Keratinocyte (primary cell): Measurements from ENCODE around the gene CDC6. TPM values are rescaled to one million over a fixed set of nuclear protein-coding genes. Genes with fewer than 3 reads are reported as not detected.

Experiments
- DNase-seq: peaks from one replicate; pipeline ENCODE4 v3.0.0-alpha.2; 2011; ENCODE audit warnings: low read depth, missing footprints, low spot score
- FAIRE-seq: peaks from 2 replicates; lab custom pipeline; 2011; peaks lifted over from hg19 to GRCh38; lab: Jason Lieb, UNC
- H2AFZ ChIP-seq: 2 replicates; pipeline ENCODE4 v1.6.0; 2012; ENCODE audit warnings: low read length, control low read depth, inconsistent platforms; ENCODE audit not compliant: control insufficient read depth
- H3K27ac ChIP-seq: 2 replicates; pipeline ENCODE4 v1.5.1; 2011; ENCODE audit warnings: low read length; ENCODE audit not compliant: control insufficient read depth, insufficient read depth
- H3K27me3 ChIP-seq: 3 replicates; pipeline ENCODE4 v1.6.0; 2011; ENCODE audit warnings: low read length; ENCODE audit not compliant: control insufficient read depth, insufficient read depth; ENCODE audit errors: extremely low read depth
- H3K36me3 ChIP-seq, 2 experiments: 2 replicates in 1 of 2; 3 replicates in 1 of 2; pipeline ENCODE4 v1.5.1; 2011; ENCODE audit warnings: low read length in 2 of 2, mild to moderate bottlenecking in 1 of 2; ENCODE audit not compliant: control insufficient read depth in 2 of 2, insufficient read depth in 2 of 2; ENCODE audit errors: extremely low read depth in 1 of 2
- H3K4me1 ChIP-seq: 3 replicates; pipeline ENCODE4 v1.5.1; 2011; ENCODE audit warnings: low read length; ENCODE audit not compliant: control insufficient read depth, insufficient read depth; ENCODE audit errors: extremely low read depth
- H3K4me2 ChIP-seq: 3 replicates; pipeline ENCODE4 v1.6.0; 2011; ENCODE audit warnings: low read depth, low read length; ENCODE audit not compliant: control insufficient read depth, insufficient read depth; ENCODE audit errors: extremely low read depth
- H3K4me3 ChIP-seq, 3 experiments: fragments of 200-600 bp in 1 of 3; sonication (generic) in 1 of 3; 2 replicates in 2 of 3; 3 replicates in 1 of 3; pipeline ENCODE4 v1.5.1; 2011 to 2016; ENCODE audit warnings: low read length in 3 of 3, mild to moderate bottlenecking in 3 of 3, control low read depth in 2 of 3, inconsistent platforms in 1 of 3, low read depth in 1 of 3, mixed read lengths in 1 of 3, mixed run types in 1 of 3, moderate library complexity in 1 of 3; ENCODE audit not compliant: control insufficient read depth in 2 of 3, insufficient read depth in 2 of 3; ENCODE audit errors: extremely low read depth in 1 of 3
- H3K79me2 ChIP-seq: 2 replicates; pipeline ENCODE4 v1.6.0; 2012; ENCODE audit warnings: low read length; ENCODE audit not compliant: control insufficient read depth, insufficient read depth
- H3K9ac ChIP-seq: 3 replicates; pipeline ENCODE4 v1.6.0; 2011; ENCODE audit warnings: low read length; ENCODE audit not compliant: control insufficient read depth, insufficient read depth; ENCODE audit errors: extremely low read depth
- H3K9me1 ChIP-seq: 3 replicates; pipeline ENCODE4 v1.6.0; 2011; ENCODE audit warnings: low read length; ENCODE audit not compliant: control insufficient read depth, insufficient read depth; ENCODE audit errors: extremely low read depth
- H3K9me3 ChIP-seq: 2 replicates; pipeline ENCODE4 v1.5.1; 2012; ENCODE audit warnings: low read depth, low read length; ENCODE audit not compliant: control insufficient read depth
- H4K20me1 ChIP-seq: 3 replicates; pipeline ENCODE4 v1.6.0; 2011; ENCODE audit warnings: low read length; ENCODE audit not compliant: control insufficient read depth, insufficient read depth; ENCODE audit errors: extremely low read depth
- EZH2 ChIP-seq: IDR thresholded peaks from one replicate; pipeline ENCODE4 v1.6.1; 2012; ENCODE audit warnings: inconsistent platforms, mild to moderate bottlenecking, low read length, moderate library complexity
- dilution Hi-C: fragments of 300-500 bp; cut with MboI; formaldehyde crosslinking; loops from one replicate; pipeline ENCODE4 v1.7.0; 2020; ENCODE audit warnings: low sequenced_read_pairs; ENCODE audit not compliant: extremely low pct_ligation_motif_present
- polyA minus RNA-seq, 3 experiments: library from RNA; depleted of rRNA, polyadenylated mRNA; stranded (reverse); fragments of >200 nt; gene quantifications; 1 replicate in 1 of 3; 2 replicates in 1 of 3; 3 replicates in 1 of 3; pipeline ENCODE4 v1.2.3, GENCODE V29; 2011
- polyA plus RNA-seq, 5 experiments: library from polyadenylated mRNA; depleted of rRNA in 3 of 5; stranded (reverse) in 3 of 5; stranded (forward) in 1 of 5; unstranded in 1 of 5; fragments of >200 nt; gene quantifications; 1 replicate in 1 of 5; 2 replicates in 3 of 5; 3 replicates in 1 of 5; pipeline versions ENCODE4 v1.2.1 to v1.2.3, GENCODE V29; 2011 to 2012; ENCODE audit warnings: missing spikeins in 2 of 5, low read depth in 1 of 5, low replicate concordance in 1 of 5
- TF ChIP-seq, protein P1 (sequence below), 3 experiments: IDR thresholded peaks in 1 of 3; conservative IDR thresholded peaks in 1 of 3; optimal IDR thresholded peaks in 1 of 3; 2 replicates in 2 of 3; 3 replicates in 1 of 3; pipeline versions ENCODE3 to v1.5.1; 2011; ENCODE audit warnings: low read length in 3 of 3, mild to moderate bottlenecking in 3 of 3, moderate library complexity in 2 of 3, control low read depth in 1 of 3, inconsistent platforms in 1 of 3; ENCODE audit not compliant: insufficient read depth in 2 of 3; ENCODE audit errors: extremely low read depth in 1 of 3

The CDC6 gene, protein sequence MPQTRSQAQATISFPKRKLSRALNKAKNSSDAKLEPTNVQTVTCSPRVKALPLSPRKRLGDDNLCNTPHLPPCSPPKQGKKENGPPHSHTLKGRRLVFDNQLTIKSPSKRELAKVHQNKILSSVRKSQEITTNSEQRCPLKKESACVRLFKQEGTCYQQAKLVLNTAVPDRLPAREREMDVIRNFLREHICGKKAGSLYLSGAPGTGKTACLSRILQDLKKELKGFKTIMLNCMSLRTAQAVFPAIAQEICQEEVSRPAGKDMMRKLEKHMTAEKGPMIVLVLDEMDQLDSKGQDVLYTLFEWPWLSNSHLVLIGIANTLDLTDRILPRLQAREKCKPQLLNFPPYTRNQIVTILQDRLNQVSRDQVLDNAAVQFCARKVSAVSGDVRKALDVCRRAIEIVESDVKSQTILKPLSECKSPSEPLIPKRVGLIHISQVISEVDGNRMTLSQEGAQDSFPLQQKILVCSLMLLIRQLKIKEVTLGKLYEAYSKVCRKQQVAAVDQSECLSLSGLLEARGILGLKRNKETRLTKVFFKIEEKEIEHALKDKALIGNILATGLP
- polyA plus RNA-seq (5.5 to 28.0 TPM (median 26.5 TPM) in 3 replicates), polyA minus RNA-seq (2.0 to 12.1 TPM (median 2.3 TPM) in 3 replicates)
- polyA plus RNA-seq (2011; ENCODE audit: low read depth): 1.7 TPM
- polyA plus RNA-seq (2011; cell fraction: cytosol; rRNA removed): 5.8 and 10.9 TPM in 2 replicates
- polyA plus RNA-seq (2011; cell fraction: nucleus; rRNA removed): 6.6 and 9.2 TPM in 2 replicates
- 1.8 and 16.1 TPM in 2 replicates for polyA plus RNA-seq (2012; ENCODE audit: low replicate concordance)
- 4.8 TPM for polyA minus RNA-seq (2011; cell fraction: cytosol; rRNA and poly(A)+ RNA removed)
- polyA minus RNA-seq (2011; cell fraction: nucleus; rRNA and poly(A)+ RNA removed): 3.3 and 9.8 TPM in 2 replicates

GRCh38 chr17:40287494-40288369 lies at the start of gene CDC6:
Gene CDC6 (plus strand): TSS chr17:40287879. CDS start chr17:40289421, 1,542 bp downstream.
- TF ChIP-seq, protein P1, sequence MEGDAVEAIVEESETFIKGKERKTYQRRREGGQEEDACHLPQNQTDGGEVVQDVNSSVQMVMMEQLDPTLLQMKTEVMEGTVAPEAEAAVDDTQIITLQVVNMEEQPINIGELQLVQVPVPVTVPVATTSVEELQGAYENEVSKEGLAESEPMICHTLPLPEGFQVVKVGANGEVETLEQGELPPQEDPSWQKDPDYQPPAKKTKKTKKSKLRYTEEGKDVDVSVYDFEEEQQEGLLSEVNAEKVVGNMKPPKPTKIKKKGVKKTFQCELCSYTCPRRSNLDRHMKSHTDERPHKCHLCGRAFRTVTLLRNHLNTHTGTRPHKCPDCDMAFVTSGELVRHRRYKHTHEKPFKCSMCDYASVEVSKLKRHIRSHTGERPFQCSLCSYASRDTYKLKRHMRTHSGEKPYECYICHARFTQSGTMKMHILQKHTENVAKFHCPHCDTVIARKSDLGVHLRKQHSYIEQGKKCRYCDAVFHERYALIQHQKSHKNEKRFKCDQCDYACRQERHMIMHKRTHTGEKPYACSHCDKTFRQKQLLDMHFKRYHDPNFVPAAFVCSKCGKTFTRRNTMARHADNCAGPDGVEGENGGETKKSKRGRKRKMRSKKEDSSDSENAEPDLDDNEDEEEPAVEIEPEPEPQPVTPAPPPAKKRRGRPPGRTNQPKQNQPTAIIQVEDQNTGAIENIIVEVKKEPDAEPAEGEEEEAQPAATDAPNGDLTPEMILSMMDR (optimal IDR thresholded peaks at IDR 0.05 in 1 of 3, IDR thresholded peaks at IDR 0.05 in 1 of 3, conservative IDR thresholded peaks at IDR 0.05 in 1 of 3; ENCODE audit: extremely low read depth in 1 of 3, insufficient read depth in 2 of 3, low read length in 3 of 3): no peak
- no peak for TF ChIP-seq EZH2
- Histone ChIP-seq H3K4me3 (peak within 1 kb of the TSS; percentile 50 to 96 (median 86)), H4K20me1 (no peaks in the 10 kb centered on the region), H3K9ac (peak within 1 kb of the TSS; percentile 92), H3K4me1 (peaks cover 31% of the 10 kb centered on the region), H2AFZ (peak within 1 kb of the TSS; percentile 81), H3K79me2 (peaks cover 10% of the 10 kb centered on the region), H3K9me3 (no peaks in the 10 kb centered on the region), H3K36me3 (peaks cover 0 to 7% of the 10 kb centered on the region in 2 experiments), H3K4me2 (peak within 1 kb of the TSS; percentile 54), H3K27ac (peak within 1 kb of the TSS; percentile 88), H3K27me3 (no peaks in the 10 kb centered on the region), H3K9me1 (no peaks in the 10 kb centered on the region)
- dilution Hi-C loops: no loop called here
- FAIRE-seq: peak; percentile 76
- peak; percentile 92 for DNase-seq

DNA sequence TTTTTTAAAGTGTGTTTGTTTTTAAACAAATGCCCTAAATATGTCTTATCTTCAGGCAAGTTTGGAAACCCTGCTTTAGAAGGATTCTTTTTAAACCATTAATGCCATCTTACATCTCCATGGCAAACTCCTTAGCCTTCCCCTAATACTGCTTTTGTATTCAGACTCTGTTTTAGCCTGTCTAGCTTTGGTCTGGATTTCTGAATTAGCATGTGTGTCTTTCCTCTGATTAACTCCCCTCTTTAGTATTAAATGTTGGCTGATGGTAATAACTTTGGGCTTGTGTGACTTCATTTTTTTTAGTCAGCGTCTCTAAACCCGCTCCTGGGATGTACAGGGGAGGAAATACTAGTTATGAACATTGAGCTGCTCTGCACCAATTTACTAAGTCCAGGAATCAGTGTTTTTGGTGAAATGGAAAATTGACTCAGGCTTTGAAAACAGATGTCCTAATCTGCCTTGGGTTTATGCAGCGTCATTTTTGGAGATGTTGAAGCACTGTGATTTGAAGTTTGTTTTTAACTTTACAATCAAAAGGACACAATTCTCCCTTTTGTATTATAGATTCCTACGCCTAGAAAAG lies 46.3 kb upstream of the CDC6 start:
- Histone ChIP-seq H3K27me3 (no peaks in the 10 kb centered on the region), H3K4me3 (no peak overlapping the region), H3K4me1 (no peaks in the 10 kb centered on the region), H3K27ac (no peak overlapping the region), H3K9ac (no peak overlapping the region), H3K79me2 (peaks cover 68% of the 10 kb centered on the region), H4K20me1 (peaks cover 4% of the 10 kb centered on the region), H3K9me1 (no peaks in the 10 kb centered on the region), H3K9me3 (no peaks in the 10 kb centered on the region), H3K4me2 (no peak overlapping the region), H3K36me3 (peaks cover 3 to 4% of the 10 kb centered on the region in 2 experiments), H2AFZ (no peak overlapping the region)
- no peak for FAIRE-seq
- dilution Hi-C loops: no loop called here
- TF ChIP-seq EZH2: no peak
- TF ChIP-seq, protein P1 (optimal IDR thresholded peaks at IDR 0.05 in 1 of 3, IDR thresholded peaks at IDR 0.05 in 1 of 3, conservative IDR thresholded peaks at IDR 0.05 in 1 of 3; ENCODE audit: extremely low read depth in 1 of 3, insufficient read depth in 2 of 3, low read length in 3 of 3): no peak
- no peak for DNase-seq
